GM12875 (cell line): ENCODE data around the gene CALR3.

Experiments used
- H3K4me3 ChIP-seq: one replicate; pipeline ENCODE4 v1.5.1; 2011; ENCODE audit warnings: low read depth, low read length, control low read depth
- TF ChIP-seq, protein P1 (sequence below): IDR thresholded peaks from 2 replicates; pipeline ENCODE4 v1.5.1; 2011; ENCODE audit warnings: low read depth, mild to moderate bottlenecking, control low read depth, inconsistent platforms, low read length, moderate library complexity, borderline replicate concordance; ENCODE audit not compliant: insufficient read depth

CALR3 gene, protein sequence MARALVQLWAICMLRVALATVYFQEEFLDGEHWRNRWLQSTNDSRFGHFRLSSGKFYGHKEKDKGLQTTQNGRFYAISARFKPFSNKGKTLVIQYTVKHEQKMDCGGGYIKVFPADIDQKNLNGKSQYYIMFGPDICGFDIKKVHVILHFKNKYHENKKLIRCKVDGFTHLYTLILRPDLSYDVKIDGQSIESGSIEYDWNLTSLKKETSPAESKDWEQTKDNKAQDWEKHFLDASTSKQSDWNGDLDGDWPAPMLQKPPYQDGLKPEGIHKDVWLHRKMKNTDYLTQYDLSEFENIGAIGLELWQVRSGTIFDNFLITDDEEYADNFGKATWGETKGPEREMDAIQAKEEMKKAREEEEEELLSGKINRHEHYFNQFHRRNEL

DNA sequence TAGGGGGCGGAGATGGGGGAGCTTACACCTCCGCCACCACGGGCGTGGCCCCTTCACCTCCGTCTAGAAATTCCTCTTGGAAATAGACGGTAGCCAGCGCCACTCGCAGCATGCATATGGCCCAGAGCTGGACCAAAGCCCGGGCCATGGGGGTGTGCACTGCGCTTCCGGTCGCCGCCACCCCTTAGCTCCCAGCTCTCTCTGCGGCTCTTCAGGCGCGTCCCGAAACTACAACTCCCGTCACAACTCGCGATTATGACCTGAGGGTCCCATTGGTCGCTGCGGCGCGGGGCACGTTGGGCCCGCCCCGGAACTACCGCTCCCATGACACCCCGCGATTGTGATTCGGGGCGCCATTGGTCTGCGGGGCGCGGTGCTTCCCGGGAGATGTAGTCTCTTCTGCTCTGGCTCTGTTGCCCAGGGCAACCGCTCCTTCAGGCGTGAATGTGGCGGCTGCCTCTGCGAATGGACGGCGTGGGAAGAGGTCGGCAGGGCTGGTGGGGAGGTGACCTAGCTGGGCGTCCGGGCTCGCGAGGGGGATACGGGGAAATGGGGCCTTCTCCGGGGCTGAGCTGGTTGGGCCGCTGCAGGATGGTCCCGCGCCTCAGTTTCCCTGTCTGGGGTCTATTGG, at the start of gene CALR3, which contains the start of gene C19orf44:
Gene CALR3 (minus strand): TSS at position 186 of the 631 bp plus-strand sequence. CDS start 38 bp downstream, at position 148.
Gene C19orf44 (plus strand): TSS at position 413 of the 631 bp plus-strand sequence. CDS start 4,399 bp downstream, outside the sequence.
- peak within 1 kb of the TSS; percentile 71 for H3K4me3 ChIP-seq
- TF ChIP-seq, protein P1, sequence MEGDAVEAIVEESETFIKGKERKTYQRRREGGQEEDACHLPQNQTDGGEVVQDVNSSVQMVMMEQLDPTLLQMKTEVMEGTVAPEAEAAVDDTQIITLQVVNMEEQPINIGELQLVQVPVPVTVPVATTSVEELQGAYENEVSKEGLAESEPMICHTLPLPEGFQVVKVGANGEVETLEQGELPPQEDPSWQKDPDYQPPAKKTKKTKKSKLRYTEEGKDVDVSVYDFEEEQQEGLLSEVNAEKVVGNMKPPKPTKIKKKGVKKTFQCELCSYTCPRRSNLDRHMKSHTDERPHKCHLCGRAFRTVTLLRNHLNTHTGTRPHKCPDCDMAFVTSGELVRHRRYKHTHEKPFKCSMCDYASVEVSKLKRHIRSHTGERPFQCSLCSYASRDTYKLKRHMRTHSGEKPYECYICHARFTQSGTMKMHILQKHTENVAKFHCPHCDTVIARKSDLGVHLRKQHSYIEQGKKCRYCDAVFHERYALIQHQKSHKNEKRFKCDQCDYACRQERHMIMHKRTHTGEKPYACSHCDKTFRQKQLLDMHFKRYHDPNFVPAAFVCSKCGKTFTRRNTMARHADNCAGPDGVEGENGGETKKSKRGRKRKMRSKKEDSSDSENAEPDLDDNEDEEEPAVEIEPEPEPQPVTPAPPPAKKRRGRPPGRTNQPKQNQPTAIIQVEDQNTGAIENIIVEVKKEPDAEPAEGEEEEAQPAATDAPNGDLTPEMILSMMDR: no peak

DNA sequence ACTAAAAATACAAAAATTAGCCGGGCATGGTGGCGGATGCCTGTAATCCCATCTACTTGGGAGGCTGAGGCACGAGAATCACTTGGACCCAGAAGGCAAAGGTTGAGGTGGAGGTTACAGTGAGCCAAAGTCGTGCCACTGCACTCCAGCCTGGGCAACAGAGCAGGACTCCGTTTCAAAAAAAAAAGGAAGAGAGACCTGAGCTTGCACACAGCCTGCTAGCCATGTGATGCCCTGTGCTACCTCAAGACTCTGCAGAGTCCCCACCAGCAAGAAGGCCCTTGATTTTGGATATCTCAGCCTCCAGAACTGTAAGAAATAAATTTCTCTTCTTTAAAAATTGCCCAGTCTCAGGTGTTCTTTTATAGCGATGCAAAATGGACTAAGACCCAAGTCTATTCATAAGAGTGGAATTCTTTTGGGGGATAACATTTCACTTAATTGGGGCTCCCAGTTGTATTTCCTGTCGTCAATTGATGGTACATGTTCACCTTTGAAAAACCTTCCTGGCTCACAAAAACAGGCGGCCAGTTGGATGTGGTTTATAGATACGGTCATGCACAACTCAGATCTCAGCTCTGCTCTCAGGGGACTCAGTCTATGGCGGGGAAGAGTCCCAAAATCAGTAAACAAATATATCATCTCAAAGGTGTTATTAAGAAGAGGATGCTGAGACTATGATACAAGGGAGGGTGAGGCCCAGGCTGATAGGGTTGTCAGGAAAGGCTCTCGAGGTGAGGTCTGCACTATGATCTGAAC, 48.7 kb upstream of the CALR3 start:
- TF ChIP-seq, protein P1: no peak
- no peak overlapping the region for H3K4me3 ChIP-seq

DNA sequence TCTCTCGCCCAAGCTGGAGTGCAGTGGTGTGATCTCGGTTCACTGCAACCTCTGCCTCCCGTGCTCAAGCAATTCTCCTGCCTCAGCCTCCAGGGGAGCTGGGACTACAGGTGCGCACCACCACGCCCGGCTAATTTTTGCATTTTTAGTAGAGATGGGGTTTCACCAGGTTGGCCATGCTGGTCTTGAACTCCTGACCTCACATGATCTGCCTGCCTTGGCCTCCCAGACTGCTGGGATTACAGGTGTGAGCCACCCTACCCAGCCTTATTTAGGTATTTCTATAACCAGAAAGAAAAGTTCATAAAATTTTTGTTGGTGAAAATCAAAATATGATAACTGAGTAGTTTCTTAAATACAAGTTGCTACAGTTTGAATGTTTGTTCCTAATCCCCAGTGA, 47.8 kb upstream of the CALR3 start:
- peak overlapping the region; percentile 21 for H3K4me3 ChIP-seq

DNA sequence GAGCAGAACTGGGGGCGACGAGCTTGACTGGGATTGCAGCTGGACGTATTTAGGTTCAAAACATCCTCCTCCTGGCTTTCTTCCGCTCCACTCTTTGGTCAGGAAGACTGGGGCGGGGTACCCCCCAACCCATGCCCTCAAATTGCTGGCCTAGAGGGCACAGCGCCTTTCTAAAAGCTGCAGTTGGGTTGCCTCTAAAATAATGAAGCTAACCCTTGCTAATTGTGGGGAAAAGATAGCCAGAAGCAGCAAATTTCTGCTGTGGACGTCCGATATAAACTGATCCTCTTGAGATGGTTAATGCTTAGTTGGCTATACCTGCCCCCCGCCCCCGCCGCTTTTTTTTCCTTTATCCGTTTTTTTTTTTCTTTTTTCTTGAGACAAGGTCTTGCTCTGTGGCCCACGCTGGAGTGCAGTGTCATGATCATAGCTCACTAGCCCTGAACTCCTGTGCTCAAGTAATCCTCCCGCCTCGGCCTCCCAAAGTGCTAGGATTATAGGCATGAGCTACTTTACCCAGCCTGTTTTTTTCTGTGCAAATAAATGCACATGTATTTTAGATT, 47.0 kb upstream of the CALR3 start:
- TF ChIP-seq, protein P1: no peak
- peak overlapping the region; percentile 94 for H3K4me3 ChIP-seq

DNA sequence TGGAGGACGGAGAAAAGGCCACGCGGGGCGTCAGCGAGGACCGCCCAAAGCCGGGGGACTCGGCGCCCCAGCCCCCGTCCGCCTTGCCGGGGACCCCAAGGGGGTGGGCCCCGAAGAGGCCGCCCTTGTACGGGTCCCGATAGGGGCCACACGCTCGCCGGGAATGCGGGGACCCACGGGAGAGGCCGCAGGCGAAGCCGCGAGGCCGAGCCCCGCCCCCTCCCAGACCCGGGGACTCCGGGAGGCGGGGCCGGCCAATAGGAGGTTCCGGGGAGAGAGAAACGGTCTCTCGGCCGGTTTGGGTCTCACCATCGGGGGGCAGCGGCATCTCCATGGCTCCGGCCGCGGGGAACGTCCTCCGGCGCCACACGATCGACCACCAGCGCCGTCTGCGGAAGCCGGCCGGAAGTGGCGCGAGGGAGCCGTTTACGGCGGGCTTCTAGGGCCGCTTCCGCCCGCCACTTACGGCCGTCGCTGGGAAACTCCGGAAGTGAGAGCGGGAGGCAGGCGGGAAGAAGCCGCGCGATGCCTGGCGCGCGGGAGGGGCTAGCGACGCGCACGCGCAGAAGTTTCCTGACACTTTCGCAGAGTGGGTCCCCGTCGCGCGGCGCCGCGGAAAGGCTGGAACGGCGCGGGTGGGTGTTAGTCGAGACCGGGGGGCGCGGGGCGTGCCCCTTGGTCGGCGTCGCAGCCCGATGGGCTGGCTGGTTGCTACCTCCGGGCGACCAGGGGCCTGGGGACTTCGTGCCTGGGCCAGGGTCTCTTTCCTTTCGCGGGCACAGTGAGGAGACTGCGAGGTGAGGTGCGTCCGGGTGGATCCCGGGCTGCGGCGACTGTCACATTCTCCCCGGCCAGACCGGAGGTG, 46.3 kb upstream of the CALR3 start, which contains the start of gene CHERP:
Gene CHERP (minus strand): TSS at position 393 of the 865 bp plus-strand sequence. CDS start 59 bp downstream, at position 334.
- H3K4me3 ChIP-seq: peak within 1 kb of the TSS; percentile 94
- TF ChIP-seq, protein P1: no peak

DNA sequence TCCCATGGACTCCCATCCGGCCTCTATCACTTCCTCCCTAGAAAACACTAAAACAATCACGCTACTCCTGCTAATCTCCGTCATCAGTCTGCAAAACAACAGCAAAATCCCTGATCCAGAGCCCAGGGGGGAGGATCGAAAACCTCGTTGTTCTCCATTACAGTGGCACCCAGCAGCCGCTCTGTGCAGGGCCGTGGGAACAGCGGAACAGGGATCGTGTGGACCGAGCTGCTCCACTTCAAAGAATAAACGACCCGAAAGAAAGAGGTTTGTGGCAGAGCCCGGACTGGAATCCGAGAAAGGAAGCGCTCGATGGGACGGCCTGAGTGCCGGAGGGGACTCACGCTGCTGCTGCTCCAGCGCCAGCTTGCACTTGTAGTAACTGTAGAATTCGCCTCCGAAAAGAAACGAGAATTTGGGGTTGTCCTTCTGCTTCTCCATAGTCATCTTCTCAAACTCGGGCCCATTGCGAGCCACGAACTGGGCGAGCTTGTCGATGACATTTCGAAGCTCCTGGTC, 45.6 kb upstream of the CALR3 start:
- peak overlapping the region; percentile 94 for H3K4me3 ChIP-seq
- TF ChIP-seq, protein P1: no peak
